Measurements from ENCODE around the gene SLC25A1.

The SLC25A1 gene

DNA sequence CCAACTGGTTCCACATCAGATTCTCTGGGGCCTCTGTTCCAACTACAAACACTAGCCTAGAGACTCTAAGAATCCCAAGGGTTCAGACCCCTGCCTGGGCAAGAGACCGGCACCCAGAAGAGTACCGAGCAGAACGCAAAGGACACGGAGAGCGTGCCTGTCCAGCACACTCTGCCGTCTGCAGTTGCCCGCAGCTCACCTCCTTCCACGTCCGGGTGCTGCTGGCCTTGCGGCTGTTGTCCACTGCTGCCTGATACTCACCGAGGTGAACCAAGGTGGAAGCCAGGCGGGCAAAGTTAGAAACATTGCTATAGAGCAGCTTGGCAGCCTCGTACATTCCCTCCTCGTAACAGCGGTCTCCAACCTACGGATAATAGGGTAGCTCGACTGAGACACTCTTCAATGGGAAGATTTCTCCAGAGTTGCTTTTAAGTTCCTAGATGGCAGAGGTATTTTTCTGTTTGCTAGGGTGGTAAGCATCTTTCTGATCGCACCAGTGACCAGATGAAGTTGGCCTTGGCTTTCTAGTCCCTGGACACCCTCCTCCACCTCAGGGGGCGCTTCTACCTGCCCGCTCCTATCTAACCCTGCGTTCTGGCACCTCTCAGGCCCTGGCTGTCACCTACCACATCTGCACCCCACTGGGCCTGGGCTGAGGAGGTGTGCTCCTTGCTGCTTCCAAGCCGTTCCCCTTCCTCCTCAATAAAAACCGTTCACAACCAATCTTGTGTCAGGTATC is 22.8 kb upstream of the SLC25A1 start:
- DNase-seq (ENCODE audit: low read depth): no peak
- TF ChIP-seq CTCF (IDR thresholded peaks at IDR 0.05; ENCODE audit: control insufficient read depth, extremely low read depth, insufficient read depth): no peak
- H3K4me3 ChIP-seq (ENCODE audit: low read depth, low read length): no peak overlapping the region

DNA sequence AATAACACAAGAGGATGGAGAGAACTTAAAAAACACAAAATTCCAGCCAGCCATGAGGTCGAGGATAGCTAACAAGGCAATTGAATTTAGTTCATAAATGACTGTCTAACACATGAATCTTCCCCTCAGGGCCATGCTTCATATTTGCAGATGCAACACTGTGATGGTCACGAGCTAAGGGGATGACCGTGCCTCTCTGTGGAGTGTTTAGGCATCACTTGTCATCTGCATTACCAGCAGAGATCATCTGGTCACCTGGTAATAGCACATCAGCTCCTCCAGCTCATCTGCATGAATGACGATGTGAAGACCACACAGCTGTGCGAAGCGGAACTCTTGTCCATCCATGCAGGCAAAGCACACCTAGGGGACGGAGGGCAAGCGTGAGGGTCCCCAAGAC is 20.9 kb upstream of the SLC25A1 start:
- DNase-seq (ENCODE audit: low read depth): no peak
- no peak overlapping the region for H3K4me3 ChIP-seq (ENCODE audit: low read depth, low read length)
- no peak for TF ChIP-seq CTCF (IDR thresholded peaks at IDR 0.05; ENCODE audit: control insufficient read depth, extremely low read depth, insufficient read depth)

DNA sequence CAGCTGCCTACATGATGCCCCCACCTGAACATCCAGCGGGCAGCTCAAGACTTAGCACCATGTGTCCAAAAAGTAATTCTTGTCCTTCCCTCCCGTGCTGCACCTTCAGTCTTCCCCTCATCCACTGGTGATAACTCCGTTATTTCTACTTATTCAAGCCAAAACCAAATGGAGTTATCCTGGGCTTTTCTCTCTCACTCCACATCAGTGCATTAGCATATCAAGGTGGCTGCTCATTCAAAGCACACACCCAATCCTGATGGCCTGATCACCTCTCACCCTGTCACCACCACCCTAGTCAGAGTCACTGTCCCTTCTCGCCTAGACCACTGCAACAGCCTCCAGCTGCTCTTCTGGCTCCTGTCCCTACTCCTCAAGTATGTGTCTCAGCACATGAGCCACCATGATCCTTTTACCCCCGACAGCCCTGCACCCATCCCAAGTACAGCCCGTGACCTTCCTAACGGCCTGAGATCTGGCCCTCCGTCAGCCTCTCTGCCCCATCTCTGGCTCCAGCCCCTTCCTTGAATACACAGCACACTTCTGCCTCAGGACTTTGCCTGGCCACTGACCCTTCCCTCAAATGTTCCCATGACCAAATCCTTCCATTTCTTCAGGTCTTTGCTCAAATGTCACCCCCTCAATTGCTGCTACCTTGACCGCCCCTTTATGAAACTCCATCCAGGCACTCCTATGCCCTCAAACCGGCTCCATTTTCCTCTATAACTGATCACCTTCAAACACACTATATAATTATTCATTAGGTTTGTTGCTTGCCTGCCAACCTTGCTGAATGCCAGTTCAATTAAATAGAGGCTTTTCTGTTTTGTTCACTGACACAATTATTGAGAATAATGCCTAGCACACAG is 19.7 kb upstream of the SLC25A1 start:
- H3K4me3 ChIP-seq (ENCODE audit: low read depth, low read length): no peak overlapping the region
- no peak for TF ChIP-seq CTCF (IDR thresholded peaks at IDR 0.05; ENCODE audit: control insufficient read depth, extremely low read depth, insufficient read depth)
- DNase-seq (ENCODE audit: low read depth): no peak

DNA sequence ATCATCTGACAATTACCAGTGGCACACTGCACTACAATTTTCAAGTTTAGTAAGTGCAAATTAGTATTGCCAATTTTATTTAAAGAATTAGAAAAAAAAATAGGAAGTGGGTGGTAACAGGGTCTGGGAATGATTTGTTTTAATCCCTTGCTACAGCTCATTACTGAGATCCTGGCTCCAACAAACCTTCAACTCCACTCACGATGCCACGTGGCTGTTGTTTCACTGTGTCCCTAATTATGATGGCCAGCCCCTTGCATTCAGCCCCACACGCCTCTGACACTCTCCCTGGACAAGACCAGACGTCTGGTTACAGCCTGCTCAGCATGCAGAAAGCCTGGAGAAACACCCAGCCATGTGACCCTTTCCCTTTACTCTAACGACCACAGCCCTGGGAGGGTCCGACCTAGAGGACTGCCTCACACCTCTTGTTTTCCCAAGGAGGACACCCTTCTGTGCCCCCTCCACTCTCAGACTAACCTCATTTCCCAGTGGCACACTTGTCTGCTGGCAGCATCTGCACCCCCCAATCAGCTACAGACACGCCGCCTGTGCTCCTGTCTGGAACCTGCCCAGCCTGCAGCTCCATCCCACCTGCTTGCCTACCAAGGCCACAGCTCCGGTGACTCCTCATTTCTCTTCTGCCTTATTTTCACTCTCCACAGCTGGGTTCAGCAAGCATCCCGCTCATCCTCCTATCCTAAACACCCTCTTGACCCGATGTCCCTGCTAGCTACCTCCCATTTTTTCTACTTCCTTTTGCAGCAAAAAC is 18.5 kb upstream of the SLC25A1 start:
- no peak overlapping the region for H3K4me3 ChIP-seq (ENCODE audit: low read depth, low read length)
- no peak for TF ChIP-seq CTCF (IDR thresholded peaks at IDR 0.05; ENCODE audit: control insufficient read depth, extremely low read depth, insufficient read depth)
- DNase-seq (ENCODE audit: low read depth): no peak

- DNase-seq (ENCODE audit: low read depth): no peak
- no peak for TF ChIP-seq CTCF (IDR thresholded peaks at IDR 0.05; ENCODE audit: control insufficient read depth, extremely low read depth, insufficient read depth)
- no peak overlapping the region for H3K4me3 ChIP-seq (ENCODE audit: low read depth, low read length)
Measured at GRCh38 chr22:19195796-19196731, 17.5 kb upstream of the SLC25A1 start.
